T-helper 2 cell treated with Interferon-gamma antibody and Interleukin-4, amounts not matched to agents 5 μg/mL and 100 μg/mL, for 36 hours (primary cell): ENCODE data around the gene ST14.
"Not testable (repeated sequence)": the region's sequence is repeated elsewhere in the genome, so short reads cannot be mapped to it uniquely, and the experiment has no call there.

Source experiments
- DNase-seq: peaks from one replicate; pipeline ENCODE4 v3.0.0; 2021; ENCODE audit warnings: low spot score
- H3K27ac Mint-ChIP-seq: one replicate; pipeline ENCODE4 v1.8.0; 2021; ENCODE audit warnings: mild to moderate bottlenecking, mixed read lengths
- H3K27me3 Mint-ChIP-seq: one replicate; pipeline ENCODE4 v1.8.0; 2021; ENCODE audit warnings: low read depth, mixed read lengths
- H3K36me3 Mint-ChIP-seq: one replicate; pipeline ENCODE4 v1.8.0; 2021; ENCODE audit warnings: low read depth, mixed read lengths
- H3K4me1 Mint-ChIP-seq: one replicate; pipeline ENCODE4 v1.8.0; 2021; ENCODE audit warnings: low read depth, mixed read lengths
- H3K4me3 Mint-ChIP-seq: one replicate; pipeline ENCODE4 v1.8.0; 2022; ENCODE audit warnings: mild to moderate bottlenecking, moderate library complexity, mixed read lengths
- H3K9me3 Mint-ChIP-seq: one replicate; pipeline ENCODE4 v1.8.0; 2021; ENCODE audit warnings: mixed read lengths

ST14 gene

DNA sequence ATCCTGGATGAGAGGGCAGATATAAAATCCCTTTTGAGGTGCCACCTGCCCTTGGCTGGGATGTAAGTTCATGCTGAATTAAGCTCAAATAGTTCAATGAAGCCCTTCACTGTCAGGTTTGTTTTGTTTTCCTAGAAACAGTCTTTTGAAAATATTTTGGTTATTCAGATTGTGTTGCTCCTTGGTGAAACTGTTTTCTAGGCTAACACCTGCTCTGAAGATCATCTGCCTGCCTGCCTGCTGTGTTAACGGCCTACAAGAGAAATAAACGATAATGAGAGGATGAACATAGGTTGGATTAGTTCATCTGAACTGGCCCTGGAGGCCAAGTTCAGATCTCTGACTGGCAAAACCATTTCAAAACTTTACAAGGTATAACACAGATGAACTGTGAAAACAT lies 87.7 kb downstream of the ST14 start:
- peaks cover 16% of the 10 kb centered on the region for H3K9me3 Mint-ChIP-seq
- H3K4me3 Mint-ChIP-seq: no peak overlapping the region
- H3K27ac Mint-ChIP-seq: no peak overlapping the region
- H3K27me3 Mint-ChIP-seq: no peaks in the 10 kb centered on the region
- no peak for DNase-seq
- H3K36me3 Mint-ChIP-seq: peaks cover 31% of the 10 kb centered on the region
- H3K4me1 Mint-ChIP-seq: peaks cover 30% of the 10 kb centered on the region

DNA sequence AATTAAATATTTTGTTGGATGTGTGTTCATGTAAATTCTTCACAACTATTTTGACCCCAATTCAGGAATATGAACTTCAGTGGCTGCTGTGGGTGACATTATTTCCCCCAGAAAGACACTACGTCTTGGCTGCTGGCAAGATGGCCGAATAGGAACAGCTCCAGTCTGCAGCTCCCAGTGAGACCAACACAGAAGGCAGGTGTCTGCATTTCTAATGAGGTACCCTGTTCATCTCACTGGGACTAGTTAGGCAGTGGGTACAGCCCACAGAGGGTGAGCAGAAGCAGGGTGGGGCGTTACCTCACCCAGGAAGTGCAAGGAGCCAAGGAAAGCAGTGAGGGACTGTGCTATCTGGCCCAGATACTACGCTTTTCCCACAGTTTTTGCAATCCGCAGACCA lies 89.8 kb downstream of the ST14 start:
- DNase-seq: no peak
- Mint-ChIP-seq H3K4me3 (no peak overlapping the region), H3K36me3 (peaks cover 41% of the 10 kb centered on the region), H3K27me3 (no peaks in the 10 kb centered on the region), H3K4me1 (peaks cover 22% of the 10 kb centered on the region), H3K9me3 (peaks cover 26% of the 10 kb centered on the region), H3K27ac (no peak overlapping the region)

DNA sequence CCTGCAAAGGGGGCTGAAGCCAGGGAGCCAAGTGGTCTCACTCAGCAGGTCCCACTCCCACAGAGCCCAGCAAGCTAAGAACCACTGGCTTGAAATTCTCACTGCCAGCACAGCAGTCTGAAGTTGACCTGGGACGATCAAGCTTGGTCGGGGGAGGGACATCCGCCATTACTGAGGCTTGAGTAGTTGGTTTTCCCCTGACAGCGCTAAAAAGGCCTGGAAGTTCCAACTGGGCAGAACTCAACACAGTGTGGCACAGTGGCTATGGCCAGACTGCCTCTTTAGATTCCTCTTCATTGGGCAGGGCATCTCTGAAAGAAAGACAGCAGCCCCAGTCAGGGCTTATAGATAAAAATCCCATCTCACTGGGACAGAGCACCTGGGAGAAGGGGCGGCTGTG lies 90.3 kb downstream of the ST14 start:
- Mint-ChIP-seq H3K36me3 (peaks cover 39% of the 10 kb centered on the region), H3K4me1 (peaks cover 21% of the 10 kb centered on the region)
- H3K27ac Mint-ChIP-seq: not testable (repeated sequence)

DNA sequence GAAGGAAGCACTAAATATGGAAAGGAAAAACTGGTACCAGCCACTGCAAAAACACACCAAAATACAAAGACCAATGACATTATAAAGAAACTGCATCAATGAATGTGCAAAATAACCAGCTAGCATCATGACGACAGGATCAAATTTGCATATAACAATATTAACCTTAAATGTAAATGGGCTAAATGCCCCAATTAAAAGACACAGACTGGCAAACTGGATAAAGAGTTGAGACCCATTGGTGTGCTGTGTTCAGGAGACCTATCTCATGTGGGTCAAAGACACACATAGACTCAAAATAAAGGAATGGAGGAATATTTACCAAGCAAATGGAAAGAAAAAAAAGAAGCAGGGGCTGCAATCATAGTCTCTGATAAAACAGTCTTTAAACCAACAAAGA lies 92.2 kb downstream of the ST14 start:
- not testable (repeated sequence) for H3K27me3 Mint-ChIP-seq, H3K4me3 Mint-ChIP-seq, DNase-seq, H3K27ac Mint-ChIP-seq
- Mint-ChIP-seq H3K36me3 (peaks cover 48% of the 10 kb centered on the region), H3K9me3 (peaks cover 37% of the 10 kb centered on the region), H3K4me1 (peaks cover 13% of the 10 kb centered on the region)

More for the DNA sequence above, 90.3 kb downstream of the ST14 start:
- not testable (repeated sequence) for H3K4me3 Mint-ChIP-seq, H3K27me3 Mint-ChIP-seq, DNase-seq
- H3K9me3 Mint-ChIP-seq: peaks cover 26% of the 10 kb centered on the region
